GM18511 (cell line): ENCODE measurements around the gene MPRIP.

Experiments used
- ATAC-seq: cut with Tn5 transposase; IDR thresholded peaks from one replicate; pipeline ENCODE4 v1.9.1; 2021; ENCODE audit warnings: mild to moderate bottlenecking, moderate library complexity; ENCODE audit not compliant: unreplicated experiment

Gene MPRIP

DNA sequence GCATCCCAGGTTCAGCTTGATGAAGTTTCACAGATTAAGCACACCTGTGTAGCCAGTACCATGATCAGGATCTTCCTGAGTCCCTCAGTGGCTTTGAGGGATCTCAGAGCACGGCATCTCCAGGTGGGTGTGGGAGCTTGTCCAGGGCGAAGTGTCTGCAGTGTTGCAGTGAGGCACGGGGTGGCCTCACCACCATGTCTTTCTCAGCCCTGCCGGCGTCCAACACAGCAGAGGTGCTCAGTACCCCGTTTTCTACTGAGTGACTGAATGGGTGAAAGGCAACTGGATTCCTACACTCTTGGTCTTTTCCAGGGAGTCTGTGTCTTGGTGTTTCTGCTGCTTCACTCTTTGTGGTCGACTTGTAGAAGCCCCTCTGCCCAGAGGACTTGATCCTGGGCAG lies 63.7 kb downstream of the MPRIP start:
- no peak for ATAC-seq

DNA sequence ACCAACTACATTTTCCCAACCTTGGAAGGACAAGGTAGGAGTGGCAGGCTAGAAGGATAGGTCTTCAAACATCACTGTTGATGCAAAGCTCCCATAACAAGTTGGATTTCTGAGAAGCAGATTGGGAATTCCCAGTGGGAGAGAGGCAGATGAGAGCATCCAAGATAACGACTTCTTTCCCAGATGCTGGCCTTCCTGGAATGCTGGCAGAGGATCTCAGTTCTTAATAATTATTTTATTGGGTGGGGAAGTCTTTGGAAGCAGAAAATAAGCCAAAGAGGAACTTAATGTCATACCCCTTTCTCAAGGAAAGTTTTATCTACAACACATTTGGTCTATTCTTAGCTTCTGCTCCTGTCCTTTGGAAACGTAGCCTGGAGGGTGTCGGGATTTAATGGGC lies 64.5 kb downstream of the MPRIP start:
- ATAC-seq: no peak

DNA sequence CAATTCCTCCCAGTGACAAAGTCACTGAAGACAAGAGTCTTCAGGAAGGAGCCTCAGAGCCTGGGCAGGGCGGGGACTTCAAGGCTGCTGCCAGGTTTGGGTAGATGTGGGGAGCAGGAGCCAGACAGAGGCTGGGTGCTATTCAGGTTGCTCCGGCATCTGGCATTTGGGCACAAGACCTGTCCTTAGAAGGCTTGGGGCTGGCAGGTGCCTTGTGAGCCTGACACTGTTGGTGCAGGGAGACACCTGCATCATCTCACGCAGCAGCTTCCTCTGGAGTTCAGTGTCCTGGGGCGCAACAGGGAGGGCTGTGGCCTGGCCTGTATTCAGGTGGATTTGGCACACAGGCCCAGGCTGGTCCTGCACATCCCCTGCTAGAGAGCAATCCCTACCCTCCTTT lies 65.0 kb downstream of the MPRIP start:
- ATAC-seq: no peak

DNA sequence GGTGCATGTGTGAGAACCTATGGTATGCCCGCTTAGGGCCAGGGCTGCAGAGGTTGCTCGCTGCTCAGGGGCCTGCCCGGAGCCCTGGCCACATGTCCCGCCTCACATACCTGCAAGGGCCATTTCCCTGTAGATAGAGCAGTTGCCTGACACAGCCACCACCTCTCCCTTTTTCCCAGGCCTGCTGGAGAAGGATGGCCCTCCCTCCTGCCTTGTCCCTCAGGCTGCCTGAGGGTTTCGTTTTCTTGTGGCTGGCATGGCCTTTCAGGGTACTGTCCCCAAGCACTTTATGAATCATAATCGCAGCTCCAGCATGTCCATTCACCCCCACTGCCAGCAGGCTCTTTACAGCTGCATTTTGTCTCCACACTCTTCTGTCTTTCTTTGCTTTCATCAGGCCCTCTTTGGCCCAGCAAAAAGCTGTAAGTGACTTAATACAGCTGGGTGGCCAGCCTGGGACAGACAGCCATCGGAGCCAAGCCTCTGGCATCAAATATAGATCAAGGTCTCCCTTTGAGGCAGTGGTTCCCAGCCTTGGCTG lies 65.7 kb downstream of the MPRIP start:
- no peak for ATAC-seq

DNA sequence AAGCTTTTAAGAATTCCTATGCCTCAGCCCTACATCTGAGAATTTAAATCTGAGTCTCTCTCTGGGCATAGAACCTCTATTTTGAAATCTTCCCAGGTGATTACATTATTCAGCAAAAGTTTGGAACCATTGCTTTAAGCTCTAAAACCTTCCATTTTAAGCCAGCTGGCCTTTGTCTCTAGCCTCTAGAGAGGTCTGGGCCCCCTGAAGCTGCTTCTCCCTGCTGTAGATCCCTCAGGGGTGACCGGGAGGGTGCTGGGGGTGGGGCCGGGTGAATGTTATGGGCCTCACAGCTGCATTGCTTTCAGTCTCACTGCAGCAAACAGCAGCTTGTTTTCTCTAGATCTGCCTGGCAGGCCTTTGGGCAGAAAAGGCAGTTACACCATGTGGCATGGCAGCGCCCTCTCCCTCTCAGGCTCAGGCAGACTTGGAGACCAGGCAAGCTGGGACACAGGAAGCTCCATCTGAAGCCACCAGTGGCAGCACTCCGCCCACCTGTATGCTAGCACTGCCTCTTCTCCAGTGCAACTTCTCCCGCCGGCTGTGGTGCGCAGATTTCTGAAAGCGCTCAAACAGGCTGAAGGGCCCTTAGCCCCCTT lies 66.3 kb downstream of the MPRIP start:
- no peak for ATAC-seq

DNA sequence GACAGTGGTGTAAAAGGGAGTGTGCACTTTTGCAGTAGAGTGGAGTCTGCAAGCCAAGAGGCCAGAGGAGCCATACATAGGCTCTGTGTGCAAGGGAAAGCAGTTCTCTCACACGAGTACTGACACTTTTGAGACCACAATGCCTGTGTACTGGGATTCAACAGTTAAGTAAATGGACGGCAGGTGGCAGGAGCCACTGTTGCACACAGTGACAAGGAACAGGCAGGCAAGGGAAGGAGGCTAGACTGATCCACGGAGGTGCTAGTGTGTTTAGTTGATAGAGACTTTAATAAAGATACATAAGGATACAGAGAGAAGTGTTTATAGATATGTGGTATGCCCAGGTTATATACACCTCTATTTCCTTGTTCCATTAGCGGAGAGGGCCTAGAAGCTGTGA lies 67.0 kb downstream of the MPRIP start:
- no peak for ATAC-seq

DNA sequence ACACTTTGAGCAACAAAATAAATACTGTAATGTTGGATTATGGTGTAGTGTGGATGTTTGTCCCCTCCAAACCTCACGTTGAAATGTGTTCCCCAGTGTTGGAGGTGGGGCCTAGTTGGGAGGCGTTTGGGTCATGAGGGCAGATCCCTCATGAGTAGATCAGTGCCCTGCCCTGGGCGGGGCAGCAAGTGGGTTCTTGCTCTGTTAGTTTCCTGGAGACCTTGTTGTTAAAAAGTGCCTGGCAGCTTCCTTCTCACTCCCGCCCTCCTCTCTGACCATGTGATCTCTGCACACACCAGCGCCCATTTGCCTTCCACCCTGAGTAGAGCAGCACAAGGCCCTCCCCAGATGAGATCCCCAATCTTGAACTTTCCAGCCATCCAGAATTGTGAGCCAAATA lies 67.7 kb downstream of the MPRIP start:
- no peak for ATAC-seq

DNA sequence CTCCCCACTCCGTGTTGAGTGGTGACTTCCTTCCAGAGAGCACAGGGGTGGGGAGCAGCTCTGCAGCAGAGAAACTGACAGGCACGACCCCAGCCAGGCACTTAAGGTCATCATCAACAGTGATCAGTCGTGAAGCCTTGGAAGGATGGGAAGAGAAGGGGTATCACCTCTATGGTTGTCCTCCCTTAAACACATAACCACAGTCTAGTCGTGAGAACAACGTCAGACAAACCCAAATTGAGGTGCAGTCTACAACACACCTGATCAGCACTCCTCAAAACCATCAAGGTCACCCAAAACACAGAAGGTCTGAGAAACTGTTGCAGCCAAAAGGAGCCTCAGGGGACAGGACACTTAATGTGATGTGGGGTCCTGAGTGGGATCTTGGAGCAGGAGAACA lies 68.3 kb downstream of the MPRIP start:
- ATAC-seq: no peak

DNA sequence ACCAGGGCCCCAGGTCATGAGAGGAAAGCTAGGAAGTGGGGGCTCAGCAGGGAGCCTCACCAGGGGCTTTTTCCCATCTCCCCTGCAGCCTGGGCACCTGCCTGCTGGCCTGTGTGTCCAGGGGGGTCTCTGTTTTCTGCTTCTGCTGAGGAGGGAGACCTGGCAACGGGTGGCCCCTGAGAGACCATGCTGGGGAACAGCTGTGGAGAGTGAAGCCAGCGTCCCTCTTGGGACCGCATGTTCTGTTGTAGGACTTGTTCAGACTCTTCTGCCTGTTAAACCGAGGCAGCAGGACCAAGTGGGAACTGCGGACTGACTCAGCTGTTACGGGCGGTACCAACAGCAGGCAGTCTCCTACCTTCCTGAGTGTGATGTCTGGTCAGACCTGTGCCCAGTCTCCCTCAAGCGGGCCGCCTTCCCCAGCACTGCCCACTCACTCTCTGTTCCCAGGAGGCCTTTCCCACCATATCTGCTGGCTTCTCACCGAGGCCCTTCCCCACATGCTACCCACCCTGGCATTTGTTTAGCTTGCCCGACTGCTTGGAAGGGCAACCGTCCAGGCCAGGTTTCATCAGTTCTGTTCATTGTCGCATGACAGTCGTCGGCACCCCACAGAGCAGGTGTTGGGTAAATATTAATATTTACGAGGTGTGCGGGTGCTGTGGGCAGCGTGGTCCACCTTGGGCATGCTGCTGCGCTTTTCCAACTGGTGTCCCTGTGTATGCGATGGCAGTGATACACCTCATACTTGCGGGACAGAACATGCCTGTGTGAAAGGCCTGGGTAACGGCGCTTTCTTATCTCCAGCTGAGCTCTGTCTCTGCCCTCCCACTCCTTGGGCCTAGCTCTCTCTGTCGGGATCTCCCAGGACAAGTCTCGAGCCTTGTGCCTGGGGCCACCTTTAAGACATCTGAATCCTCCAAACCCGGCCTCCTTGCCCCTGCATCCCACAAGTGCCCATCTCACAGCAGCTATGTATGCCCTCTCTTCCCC lies 69.4 kb downstream of the MPRIP start:
- no peak for ATAC-seq

DNA sequence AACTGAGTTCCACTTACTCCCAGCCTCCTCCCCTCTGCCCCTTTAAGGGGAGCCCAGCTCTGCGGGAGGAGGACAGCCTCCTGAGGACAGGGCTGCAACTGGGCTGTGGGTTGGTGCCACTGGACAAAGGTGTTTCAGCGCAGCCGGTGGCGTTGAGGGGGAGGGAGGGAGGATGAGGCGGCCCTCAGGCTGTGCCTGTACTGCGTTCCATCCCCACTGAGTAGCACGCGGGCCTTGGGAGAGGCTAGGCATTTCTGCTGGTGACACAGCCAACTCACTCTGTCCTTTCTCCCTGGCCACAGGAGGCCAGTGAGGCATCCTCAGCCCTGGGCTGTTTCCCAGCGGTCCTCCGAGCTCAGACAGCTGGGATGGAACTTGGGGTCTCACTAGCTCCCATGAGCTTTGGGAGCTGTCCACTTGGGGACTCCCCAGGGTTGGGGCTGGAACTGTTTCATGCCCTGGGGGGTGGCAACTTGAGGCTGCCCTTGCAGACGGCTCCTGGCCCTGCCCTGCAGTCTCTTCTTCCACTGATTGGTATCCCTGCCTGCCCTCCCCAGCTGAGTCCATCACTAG lies 70.5 kb downstream of the MPRIP start:
- ATAC-seq: no peak

DNA sequence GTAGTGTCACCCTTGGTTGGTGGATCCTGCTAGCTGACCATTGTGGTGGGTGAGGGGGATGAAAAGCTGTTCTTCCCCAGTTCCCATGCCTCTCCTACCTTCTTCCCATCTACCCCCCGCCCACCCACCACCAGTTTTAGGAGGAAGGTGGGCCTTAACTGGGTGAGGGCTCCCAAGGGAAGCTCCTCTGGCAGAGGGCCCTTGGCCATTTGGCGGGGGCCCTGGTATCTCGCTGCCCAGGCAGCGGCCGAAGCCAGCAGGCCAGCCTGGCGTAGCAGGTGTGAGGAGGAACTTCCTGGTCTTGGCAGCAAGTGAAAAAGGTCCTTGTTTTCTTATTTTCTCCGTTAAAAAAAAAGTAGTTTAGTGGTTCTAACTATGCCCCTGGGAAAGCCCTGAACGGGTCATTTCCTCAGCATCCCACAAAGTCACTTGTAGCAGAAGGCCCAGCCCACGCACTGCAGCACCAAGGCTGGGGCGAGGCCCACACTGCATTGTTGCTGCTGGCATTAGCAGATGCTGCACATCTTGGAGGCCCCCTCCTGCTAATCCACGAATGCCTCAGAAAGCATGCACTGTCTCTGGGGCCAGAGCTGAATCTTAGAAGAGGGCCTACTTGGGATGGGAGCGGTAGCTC lies 72.5 kb downstream of the MPRIP start:
- ATAC-seq: no peak

DNA sequence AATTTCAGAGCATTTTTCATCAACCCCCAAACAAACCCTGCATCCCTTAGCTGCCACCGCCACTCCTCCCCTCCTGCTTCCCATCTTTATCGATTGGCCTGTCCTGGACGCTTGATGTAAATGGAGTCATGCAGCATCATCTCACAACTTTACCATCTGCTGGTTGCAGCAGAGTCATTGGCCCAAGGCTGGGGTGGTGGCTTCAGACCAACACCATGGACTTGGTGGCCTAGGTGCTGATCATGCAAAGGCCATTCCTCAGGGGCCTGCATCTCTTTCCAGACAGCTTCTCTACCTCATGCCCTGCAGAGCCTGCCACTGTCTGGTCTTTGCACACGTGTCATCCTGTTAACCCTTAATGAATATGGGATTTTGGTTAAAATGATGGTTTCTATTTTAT lies 73.4 kb downstream of the MPRIP start:
- ATAC-seq: no peak

DNA sequence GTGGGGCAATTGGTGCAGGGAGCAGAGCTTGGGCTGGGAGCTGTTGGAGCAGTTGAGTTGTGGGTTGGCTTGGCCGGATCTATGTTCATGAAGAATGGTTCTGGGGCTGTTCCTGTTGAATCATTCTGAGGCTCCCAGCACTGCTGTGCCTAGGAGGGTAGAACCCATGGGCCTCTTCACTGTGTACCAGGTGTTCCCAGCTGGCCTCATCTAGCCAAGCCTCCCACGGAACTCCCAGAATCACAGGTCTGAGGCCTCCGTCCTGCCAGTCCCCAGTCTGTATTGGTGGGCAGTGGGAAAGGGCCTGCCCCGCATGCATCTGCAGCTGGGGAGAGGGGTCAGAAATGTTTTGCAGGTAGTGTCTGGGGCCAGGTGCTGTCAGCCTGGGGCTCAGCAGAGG lies 74.1 kb downstream of the MPRIP start:
- no peak for ATAC-seq

DNA sequence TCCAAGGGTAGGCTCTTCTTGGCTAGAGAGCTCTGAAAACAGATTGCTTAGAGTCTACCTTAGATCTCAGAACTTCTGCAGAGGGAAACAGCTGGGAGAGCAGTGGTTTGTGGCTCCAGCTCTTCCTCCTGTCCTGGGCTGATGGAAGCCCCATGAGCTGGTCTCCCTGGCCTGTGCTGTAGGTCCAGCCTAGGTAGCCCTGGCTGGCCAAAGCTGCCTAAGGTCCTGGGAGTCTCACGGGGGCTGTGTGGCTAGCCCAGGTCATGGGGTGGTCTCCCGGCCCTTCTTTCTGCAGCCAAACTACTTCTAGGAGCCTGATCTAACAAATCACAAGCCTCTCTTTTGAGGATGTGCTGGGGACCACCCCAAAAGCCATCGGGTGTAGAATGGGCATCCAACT lies 75.7 kb downstream of the MPRIP start:
- no peak for ATAC-seq

DNA sequence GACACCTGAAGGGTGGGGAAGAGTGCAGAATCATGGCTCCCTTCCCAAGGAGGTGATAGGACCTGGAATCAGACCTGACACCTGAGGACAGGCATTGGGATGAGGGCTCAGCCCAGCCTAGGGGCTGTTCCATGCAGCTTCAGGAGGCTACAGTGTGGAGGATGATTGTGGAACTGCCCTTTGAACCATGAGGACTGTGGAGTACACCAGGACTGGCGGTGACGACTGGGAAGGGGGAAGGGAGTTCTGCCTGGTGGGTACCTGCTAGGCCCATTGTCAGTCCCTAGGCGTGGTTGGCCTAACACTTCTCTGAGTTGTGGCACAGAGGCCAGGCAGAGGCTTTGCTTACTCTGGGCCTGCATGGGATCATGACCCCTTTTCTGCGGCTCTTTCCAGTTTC lies 76.1 kb downstream of the MPRIP start:
- no peak for ATAC-seq

DNA sequence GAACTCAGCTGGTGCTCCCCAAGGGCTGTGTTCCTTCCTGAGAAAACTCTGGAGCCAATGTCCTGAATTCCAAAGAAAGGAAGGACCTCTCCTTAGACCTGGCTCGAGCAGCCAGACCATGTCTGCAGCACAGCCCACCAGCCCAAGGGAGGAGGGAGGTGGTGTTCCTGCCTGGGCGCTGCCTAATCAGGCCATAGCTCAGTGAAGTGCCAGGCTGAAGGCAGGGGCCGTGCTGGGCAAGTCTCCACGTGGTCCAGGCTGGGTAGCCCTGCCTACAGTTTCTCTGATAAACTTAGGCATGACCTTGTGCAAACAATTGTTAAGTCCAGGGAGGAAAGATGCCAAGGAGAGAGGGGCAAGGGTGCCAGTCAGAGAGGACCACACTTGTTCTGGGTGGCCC lies 76.8 kb downstream of the MPRIP start:
- ATAC-seq: no peak

DNA sequence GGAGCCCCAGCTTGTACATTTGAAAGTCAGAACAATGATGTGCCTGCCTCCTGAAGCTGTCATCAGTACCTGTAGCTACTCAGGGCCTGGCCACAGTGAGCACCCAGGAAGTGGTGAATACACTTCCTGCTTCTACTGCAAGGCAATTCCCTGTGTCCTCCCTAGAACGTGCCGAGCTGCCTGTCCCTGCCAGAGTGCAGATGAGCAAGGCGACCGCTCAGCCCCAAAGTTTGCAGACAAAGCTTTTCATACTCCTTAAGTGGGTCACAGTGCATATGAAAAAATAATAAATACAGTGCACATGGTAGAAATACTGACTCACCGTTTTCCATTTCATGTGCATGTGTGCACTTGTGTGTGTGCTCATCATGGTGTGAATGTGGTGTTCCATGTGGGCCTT lies 77.3 kb downstream of the MPRIP start:
- no peak for ATAC-seq

DNA sequence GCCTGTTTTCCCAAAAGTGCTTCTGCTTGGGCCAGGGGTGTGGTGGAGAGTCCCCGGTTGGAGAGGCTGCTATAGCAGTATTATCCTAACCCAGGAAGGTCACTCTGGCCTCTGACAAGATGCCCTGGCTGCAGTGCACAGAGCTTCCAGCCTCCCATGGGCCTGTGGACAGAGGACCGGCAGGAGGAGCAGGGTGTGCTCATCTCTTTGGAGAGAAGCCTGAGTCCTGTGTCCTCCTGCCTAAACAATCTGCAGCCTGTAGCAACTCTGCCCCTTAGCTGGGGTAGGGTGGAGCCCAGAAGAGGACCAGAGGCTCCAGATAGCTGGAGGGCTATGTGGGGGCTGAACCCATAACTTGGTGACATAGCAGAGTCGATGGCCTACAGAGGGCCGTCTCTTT lies 78.0 kb downstream of the MPRIP start:
- no peak for ATAC-seq

DNA sequence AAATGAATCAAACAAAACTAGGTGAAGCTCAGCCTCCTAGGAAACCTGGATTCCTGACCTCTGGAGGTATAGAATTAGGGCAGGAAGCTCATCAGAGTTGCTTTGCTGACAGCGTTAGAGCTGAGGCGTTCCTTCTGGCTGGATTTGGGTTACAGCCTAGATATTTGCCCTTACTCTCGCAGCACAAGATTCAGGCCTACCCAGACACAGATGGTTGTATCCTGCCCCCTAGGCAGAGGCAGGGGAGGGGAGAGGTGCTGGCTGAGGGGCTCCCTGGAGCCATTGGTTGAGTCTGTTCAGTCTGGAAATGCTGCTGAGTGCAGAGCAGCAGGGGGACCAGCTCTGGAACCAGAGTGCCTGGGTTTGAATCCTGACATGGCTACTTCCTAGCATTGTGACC lies 78.4 kb downstream of the MPRIP start:
- no peak for ATAC-seq

DNA sequence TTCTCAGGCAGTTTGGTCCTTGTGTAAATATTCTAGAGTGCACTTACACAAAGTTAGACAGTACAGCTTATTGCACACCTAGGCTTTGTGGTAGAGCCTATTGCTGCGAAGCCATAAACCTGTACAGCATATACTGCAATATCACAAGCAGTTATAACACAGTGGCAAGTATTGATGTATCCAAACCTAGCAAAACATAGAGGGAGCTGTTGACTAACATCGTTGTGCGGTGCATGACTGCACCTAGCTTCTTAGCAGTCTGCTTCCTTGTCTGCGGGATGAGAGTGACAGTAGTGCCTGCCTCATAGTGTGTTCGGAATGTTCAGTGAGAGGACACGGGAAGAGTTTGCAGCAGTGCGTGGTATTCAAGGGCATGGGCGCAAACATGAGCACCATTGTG lies 78.9 kb downstream of the MPRIP start:
- ATAC-seq: no peak

DNA sequence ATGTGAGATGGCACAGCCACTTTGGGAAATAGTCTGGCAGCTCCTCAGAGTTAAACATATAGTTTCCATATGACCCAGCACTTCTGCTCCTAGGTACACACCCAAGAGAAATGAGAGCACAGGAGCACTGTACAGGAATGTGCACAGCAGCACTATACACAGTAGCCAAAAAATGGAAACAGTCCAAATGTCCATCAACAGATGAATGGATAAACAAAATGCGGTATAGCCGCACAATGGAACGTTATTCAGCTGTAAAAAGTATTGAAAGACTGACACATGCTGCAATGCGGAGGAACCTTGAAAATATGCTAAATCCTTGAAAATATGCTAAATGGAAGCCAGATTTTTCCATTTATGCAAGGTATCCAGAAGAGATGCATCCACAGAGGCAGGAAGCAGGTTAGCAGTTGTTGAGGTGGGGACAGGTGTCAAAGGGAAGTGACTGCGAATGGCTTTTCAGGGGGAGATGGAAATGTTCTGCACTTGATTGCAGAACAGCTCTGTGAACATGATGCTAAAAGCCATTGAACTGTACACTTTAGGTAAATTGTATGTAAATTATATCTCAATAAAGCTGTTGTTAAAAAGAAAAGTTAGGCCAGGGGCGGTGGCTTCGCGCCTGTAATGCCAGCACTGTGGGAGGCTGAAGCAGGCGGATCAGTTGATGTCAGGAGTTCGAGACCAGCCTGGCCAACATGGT lies 80.7 kb downstream of the MPRIP start:
- no peak for ATAC-seq
